KOPT-K1 (cell line): ENCODE measurements around the gene COX11.
A peak's percentile ranks its signal among the peaks of the same experiment; 100 is the strongest.

Experiments used
- H3K27ac ChIP-seq: fragments of 200-600 bp; sonication (generic); 2 replicates; pipeline ENCODE4 v1.5.1; 2016; ENCODE audit warnings: antibody characterized with exemption, mild to moderate bottlenecking, low read depth, low read length; ENCODE audit not compliant: poor library complexity, severe bottlenecking
- H3K36me3 ChIP-seq: fragments of 200-600 bp; sonication (generic); 2 replicates; pipeline ENCODE4 v1.5.1; 2017; ENCODE audit warnings: antibody characterized with exemption, mild to moderate bottlenecking, low read length, moderate library complexity; ENCODE audit not compliant: insufficient read depth
- H3K9me3 ChIP-seq: fragments of 200-600 bp; sonication (generic); 2 replicates; pipeline ENCODE4 v1.5.1; 2017; ENCODE audit warnings: antibody characterized with exemption, low read length, mild to moderate bottlenecking; ENCODE audit not compliant: insufficient read depth, poor library complexity, severe bottlenecking

Gene COX11, protein sequence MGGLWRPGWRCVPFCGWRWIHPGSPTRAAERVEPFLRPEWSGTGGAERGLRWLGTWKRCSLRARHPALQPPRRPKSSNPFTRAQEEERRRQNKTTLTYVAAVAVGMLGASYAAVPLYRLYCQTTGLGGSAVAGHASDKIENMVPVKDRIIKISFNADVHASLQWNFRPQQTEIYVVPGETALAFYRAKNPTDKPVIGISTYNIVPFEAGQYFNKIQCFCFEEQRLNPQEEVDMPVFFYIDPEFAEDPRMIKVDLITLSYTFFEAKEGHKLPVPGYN

DNA sequence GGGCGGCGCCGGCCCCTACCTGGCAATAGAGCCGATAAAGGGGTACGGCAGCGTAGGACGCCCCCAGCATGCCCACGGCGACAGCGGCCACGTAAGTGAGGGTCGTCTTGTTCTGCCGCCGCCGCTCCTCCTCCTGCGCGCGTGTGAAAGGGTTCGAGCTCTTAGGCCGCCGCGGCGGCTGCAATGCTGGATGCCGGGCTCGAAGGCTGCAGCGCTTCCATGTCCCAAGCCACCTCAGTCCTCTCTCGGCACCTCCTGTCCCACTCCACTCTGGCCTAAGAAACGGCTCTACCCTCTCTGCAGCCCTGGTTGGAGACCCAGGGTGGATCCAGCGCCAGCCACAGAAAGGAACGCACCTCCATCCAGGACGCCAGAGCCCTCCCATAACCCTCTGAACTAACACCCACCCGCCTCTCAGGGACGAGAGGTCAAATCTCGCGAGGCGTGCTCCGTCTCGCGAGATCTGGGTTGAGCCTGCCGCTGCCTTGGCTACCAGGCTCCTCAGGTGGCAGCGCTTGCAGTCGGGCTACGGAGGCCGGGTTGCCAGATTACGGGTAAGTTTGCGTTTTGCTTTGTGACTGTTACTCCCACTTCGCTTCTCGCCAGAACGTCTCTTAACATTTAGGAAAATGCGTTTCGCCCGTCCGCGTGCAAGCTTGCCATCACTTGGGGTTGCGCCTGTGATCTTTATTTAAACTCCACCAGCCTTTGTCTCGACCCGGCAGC is at the start of gene COX11, which contains the start of gene STXBP4:
Gene COX11, minus strand, starts transcription at position 393 of the 726 bp plus-strand sequence. Its CDS starts 8 bp downstream, at position 385.
Gene STXBP4, plus strand, starts transcription at position 504 of the 726 bp plus-strand sequence. CDS start 17,455 bp downstream, outside the sequence.
- Histone ChIP-seq H3K9me3 (no peaks in the 10 kb centered on the region), H3K27ac (peak within 1 kb of the TSS; percentile 69), H3K36me3 (peaks cover 25% of the 10 kb centered on the region)

DNA sequence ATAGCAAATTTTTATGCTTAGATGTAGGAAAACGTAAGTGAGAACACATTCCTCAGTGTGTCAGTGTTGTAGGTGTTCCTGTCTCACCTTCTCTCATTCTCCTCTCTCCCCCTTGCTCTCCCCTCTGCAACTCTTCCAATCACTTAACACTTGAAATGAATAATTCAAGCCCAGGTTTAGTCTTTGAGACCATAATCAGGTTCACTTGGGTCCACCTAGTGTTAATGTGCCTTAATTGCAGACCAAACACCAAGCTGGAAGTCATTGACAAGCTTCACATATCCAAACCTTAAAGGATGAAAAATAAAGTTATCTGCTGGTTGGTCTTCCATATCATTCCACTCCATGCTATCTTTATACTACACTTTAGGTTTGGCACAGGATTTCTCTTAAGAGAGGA is 37.1 kb upstream of the COX11 start:
- Histone ChIP-seq H3K27ac (no peak overlapping the region), H3K9me3 (no peaks in the 10 kb centered on the region), H3K36me3 (no peaks in the 10 kb centered on the region)

DNA sequence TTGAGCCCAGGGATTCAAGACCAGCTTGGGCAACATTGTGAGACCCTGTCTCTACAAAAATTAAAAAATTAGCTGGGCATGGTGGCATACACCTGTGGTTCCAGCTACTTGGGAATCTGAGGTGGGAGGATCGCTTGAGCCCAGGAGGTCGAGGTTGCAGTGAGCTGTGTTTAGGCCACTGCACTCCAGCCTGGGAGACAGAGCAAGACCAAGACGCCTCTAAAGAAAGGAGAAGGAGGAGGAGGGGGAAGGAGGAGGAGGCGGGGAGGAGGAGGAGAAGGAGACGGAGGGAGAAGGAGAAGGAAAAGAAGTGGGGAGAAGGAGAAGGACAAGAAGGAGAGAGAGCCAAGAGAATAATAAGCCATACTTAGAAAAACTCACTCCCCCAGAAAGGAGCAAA is 36.0 kb upstream of the COX11 start:
- no peaks in the 10 kb centered on the region for H3K9me3 ChIP-seq
- H3K36me3 ChIP-seq = peaks cover 7% of the 10 kb centered on the region
- H3K27ac ChIP-seq = no peak overlapping the region

DNA sequence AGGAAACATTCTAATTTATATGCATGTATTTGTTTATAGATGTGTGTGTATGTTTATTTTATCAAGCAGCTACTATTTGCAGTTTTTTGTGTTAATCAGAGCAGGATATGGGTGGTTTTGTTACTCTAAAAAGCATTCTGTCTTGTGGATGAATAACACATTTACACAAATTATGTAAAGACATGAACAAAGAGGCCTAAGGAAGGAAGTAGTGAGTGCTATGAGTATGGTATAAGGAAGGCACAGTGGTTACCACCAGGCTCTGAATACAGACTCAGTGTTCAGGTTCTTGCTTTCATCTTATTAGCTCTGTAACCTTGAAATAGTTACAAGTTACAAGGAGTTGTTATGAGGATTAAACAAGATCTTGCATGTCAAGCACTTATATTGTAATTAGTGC is 34.0 kb upstream of the COX11 start:
- H3K36me3 ChIP-seq = peaks cover 7% of the 10 kb centered on the region
- no peak overlapping the region for H3K27ac ChIP-seq
- H3K9me3 ChIP-seq = no peaks in the 10 kb centered on the region

DNA sequence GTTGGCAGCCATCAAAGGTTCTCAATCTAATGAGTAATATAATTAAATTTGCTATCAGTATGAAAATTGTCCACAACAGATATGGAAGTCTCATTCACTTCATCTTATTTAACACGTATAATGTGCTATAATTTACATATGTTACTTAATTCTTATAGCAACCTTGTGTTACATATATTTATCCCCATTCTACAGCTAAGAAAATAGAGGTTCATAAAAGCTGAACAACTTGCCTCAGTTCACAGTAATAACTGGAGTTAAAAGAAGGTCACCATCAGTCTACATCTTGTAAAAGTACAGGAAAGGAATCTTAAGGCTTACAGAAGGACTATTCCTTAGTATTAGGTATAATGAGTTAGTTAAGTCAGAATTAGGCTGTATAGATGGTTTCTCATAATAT is 28.0 kb upstream of the COX11 start:
- Histone ChIP-seq H3K27ac (no peak overlapping the region), H3K9me3 (no peaks in the 10 kb centered on the region), H3K36me3 (peaks cover 7% of the 10 kb centered on the region)

DNA sequence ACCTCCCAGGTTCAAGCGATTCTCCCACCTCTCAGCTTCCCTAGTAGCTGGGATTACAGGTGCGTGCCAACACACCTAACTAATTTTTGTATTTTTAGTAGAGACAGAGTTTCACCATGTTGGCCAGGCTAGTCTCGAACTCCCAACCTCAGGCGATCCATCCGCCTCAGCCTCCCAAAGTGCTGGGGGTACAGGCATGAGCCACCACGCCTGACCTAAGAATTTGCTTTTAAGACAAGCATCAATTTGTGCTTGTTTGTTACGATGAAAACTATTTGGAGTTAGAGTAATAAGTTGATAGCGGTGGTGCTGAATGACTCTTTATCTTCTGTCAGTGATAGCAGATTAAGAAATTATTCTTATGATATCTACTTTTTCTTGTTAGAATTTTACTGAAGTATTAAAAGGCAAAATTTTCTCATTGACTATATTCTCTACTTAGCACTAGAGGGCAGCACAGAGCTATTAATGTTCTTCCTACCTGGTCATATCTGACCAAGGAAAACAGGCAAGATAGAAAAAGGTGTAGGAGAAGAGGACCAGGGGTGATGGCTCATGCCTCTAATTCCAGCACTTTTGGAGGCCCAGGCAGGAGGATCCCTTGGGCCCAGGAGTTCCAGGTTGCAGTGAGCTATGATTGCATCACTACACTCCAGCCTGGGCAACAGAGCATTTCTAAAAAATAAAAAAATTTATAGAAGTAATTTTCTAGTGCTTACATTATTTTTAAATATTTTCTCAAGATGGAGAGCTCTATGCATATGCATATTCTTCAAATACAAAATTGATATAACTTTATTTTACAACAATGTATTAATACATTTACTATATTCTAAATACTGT is 24.6 kb upstream of the COX11 start:
- Histone ChIP-seq H3K36me3 (no peaks in the 10 kb centered on the region; the same call in 1 of the 2 replicates), H3K9me3 (no peaks in the 10 kb centered on the region), H3K27ac (no peak overlapping the region)

DNA sequence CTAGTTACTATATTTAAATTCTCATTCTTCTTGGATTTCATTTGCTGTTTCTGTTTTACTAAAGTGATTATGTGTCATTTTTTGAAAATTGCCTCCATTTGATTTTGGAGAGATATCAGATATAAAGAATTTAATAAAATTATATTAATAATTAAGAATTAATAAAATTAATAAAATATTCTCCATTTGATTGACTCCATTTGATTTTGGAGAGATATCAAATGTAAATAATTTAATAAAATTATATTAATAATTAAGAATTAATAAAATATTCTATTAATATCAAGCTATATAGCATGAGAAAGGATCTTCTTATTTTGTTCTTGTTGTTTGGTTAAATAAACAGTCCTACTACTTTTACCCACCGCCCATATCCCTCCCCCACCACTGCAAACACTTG is 23.1 kb upstream of the COX11 start:
- H3K36me3 ChIP-seq = peaks cover 5% of the 10 kb centered on the region
- no peaks in the 10 kb centered on the region for H3K9me3 ChIP-seq

DNA sequence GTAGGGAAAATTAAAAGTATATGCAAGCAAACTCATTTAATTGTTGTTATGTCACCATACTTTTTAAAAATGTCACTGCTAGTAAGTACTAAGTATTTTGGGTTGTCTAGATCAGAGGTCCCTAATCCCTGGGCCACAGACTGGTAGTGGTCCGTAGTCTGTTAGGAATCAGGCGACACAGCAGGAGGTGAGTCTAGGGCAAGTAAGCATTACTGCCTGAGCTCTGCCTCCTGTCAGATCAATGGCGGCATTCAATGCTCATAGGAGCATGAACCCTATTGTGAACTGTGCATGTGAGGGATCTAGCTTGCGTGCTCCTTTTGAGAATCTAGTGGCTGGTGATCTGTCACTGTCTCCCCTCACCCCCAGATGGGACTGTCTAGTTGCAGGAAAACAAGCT is 21.7 kb upstream of the COX11 start:
- no peak overlapping the region for H3K27ac ChIP-seq
- H3K36me3 ChIP-seq = peaks cover 8% of the 10 kb centered on the region
- no peaks in the 10 kb centered on the region for H3K9me3 ChIP-seq

More for the DNA sequence above, 23.1 kb upstream of the COX11 start:
- H3K27ac ChIP-seq = no peak overlapping the region

DNA sequence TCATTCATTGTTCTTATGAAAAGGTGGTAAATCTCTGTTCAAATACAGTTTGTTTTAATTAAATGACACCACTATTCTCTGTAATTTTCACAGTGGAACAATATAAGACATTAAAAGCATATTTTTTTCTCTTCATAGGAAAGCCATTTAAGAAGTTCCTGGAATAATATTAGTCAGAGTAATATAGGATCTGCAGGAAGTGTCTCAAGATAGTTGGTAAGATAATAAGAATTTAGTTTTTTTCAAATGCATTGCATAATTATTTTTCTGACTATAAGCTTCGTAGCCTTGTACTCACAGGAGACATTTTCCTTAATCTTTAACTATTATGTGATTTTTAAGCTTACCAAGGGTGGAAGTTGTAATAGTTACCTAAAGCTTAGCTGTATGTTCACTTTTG is 17.0 kb upstream of the COX11 start:
- Histone ChIP-seq H3K36me3 (peaks cover 8% of the 10 kb centered on the region), H3K27ac (no peak overlapping the region), H3K9me3 (peaks cover 8% of the 10 kb centered on the region)

DNA sequence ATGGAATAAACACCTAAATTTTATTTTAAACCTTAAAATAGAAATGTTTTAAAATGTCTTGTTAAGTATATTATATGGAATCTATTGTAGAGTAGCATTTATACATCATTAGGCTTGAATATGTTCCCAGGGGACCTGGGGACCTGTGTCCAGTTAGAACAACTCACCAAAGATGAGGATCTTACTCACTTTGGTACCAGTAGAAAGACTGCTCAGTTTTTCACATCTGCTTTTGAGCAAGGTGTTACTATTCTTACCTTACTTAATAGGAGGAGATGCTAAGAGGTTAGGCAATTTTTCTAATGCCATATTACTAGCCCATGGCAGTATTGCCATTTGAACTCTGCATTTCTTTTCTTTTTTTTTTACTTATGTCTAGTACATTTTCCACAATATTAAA is 14.8 kb upstream of the COX11 start:
- peaks cover 8% of the 10 kb centered on the region; the same call in 1 of the 2 replicates for H3K36me3 ChIP-seq
- H3K27ac ChIP-seq = no peak overlapping the region
- H3K9me3 ChIP-seq = peaks cover 16% of the 10 kb centered on the region

DNA sequence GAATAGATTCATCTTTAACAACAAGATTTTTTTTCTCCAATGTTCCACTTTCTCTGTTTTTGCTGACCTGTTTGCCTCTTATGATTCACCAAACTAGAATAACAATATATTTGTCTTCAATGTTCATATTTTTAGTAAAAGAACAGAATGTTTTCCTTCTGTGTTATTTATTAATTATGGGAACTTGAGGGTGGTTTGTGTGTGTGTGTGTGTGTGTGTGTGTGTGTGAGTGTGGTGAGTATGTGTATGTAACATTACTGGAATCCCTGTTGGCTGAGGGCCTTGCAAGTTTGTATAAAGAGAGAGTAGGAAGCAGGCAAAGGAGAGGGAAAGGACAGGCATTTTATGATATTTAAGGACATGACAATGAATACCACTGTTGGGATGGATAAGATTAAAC is 13.9 kb upstream of the COX11 start:
- peaks cover 16% of the 10 kb centered on the region for H3K9me3 ChIP-seq
- H3K27ac ChIP-seq = no peak overlapping the region
- H3K36me3 ChIP-seq = peaks cover 8% of the 10 kb centered on the region; the same call in 1 of the 2 replicates

DNA sequence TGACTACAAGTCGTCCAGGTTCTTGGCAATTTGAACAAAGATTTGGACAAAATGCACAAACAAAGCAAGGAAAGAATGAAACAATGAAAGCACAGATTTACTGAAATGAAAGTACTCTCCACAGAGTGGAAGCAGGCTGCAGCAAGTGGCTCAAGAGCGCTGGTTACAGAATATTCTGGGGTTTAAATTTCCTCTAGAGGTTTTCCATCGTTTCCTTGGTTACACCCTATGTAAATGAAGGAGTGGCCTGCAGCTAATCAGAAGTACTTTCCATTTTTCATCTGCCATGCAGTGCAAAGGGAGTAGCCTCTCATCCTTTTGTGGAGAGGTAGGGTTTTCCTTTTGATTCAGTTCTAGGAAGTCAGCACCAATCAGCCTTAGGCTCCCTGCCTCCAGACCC is 11.9 kb upstream of the COX11 start:
- Histone ChIP-seq H3K36me3 (no peaks in the 10 kb centered on the region), H3K9me3 (peaks cover 16% of the 10 kb centered on the region), H3K27ac (no peak overlapping the region)

DNA sequence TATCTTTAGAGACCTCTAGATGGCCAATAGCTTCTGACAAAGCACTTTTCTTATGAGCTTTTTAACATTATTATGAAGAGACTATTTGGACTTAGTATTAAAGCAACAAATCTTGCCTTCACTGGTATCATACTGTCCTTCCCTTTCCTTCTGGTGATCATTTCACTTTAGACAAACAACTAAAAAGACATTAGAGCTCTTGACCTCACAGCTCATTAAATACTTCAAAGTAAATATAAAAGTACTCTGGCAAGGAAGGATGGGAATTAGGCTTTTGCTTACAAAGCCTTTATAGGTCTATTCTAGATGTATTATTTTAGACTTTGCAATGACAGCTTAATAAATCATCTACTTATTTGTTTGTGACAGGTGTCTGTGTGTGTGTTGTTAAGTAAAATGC is 11.2 kb upstream of the COX11 start:
- Histone ChIP-seq H3K9me3 (peaks cover 16% of the 10 kb centered on the region), H3K27ac (no peak overlapping the region)

DNA sequence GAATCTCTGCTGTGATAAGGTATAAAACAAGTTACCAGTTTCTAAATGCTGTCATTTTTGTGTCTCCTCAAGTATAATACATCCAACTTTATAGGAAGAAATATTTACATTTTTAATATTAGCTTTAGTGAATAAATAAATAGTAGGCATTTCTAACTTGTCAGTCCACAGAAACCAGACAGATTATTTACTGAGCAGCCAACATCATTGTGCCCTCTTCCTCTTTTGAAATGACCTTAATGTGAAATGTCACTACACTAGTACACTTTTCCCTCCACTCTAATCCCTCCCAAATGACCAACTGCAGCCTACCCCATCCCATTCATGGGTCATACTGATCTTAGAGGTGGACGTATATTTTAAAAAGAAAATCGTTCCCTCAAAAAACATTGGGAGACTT is 9.3 kb upstream of the COX11 start:
- H3K9me3 ChIP-seq = peaks cover 16% of the 10 kb centered on the region

More for the DNA sequence above, 11.2 kb upstream of the COX11 start:
- no peaks in the 10 kb centered on the region for H3K36me3 ChIP-seq

DNA sequence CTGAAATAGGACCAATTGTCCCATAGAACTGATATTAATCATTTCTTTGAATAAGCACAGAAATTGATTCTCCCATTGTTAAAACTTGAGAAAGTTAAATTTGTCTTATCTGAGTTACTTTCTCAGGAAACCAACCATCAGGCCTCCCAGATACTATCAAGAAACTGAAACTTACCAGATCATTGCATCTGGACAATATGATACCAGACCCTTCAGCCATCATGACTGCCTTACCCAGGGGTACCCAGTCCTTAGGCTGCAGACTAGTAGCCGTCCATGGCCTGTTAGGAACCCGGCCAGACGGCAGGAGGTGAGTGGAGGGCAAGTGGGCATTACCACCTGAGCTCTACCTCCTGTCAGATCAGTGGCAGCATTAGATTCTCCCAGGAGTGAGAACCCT is 7.9 kb upstream of the COX11 start:
- no peak overlapping the region for H3K27ac ChIP-seq
- no peaks in the 10 kb centered on the region for H3K36me3 ChIP-seq
- peaks cover 16% of the 10 kb centered on the region for H3K9me3 ChIP-seq

More for the DNA sequence above, 9.3 kb upstream of the COX11 start:
- Histone ChIP-seq H3K36me3 (no peaks in the 10 kb centered on the region), H3K27ac (no peak overlapping the region)
